ENCODE data around the gene PTOV1.

Gene PTOV1

DNA sequence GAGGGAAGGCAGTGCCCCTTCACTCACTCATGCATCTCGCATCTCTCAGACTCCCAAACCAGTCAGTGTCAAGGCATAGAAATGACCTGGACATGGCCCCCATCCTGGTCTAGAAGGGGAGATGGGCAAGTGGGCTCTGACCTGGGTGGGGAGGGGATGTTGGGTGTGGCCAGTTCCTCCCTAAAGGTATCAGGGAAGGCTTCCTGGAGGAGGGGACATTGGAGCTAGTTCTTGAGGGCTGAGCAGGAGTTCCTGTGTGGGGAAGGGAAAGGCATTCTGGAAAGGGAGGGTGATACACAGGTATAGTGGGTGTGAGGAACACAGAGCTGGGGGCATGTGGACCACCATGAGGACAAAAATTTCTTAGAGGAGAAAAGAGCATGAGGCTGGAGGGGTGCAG, 41.8 kb downstream of the PTOV1 start:
- DNase-seq: no peak

DNA sequence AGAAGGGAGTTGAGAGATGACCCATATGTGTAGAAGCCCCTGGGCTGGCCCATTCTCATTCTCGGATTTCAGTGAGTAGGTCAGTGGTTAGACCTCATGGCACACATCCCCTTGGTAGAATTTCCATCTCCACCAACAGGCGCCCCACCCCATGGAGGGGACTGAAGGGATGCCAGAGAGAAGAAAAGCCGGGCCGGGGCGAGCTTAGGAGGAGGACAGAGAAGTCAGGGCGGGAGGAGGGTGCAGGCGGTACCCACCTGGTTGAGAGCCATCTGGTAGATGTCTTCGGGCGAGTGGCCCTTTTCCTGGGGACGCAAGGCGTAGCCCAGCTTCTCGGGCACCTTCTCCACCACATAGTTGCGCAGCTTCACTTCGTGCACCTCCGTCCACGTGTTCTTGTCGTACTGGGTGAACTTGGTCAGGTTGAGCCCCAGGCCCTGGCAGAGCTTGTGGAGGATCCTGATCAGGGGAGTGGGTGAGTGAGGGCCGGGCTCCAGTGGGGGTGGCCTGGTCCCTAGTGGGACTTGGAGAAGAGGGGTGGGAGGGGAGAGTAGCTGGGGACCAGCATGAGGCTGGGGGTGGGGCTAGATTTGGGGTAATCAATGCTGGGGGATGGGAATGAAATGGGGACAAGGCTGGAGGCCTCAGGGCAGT, 43.2 kb downstream of the PTOV1 start:
- DNase-seq: no peak

DNA sequence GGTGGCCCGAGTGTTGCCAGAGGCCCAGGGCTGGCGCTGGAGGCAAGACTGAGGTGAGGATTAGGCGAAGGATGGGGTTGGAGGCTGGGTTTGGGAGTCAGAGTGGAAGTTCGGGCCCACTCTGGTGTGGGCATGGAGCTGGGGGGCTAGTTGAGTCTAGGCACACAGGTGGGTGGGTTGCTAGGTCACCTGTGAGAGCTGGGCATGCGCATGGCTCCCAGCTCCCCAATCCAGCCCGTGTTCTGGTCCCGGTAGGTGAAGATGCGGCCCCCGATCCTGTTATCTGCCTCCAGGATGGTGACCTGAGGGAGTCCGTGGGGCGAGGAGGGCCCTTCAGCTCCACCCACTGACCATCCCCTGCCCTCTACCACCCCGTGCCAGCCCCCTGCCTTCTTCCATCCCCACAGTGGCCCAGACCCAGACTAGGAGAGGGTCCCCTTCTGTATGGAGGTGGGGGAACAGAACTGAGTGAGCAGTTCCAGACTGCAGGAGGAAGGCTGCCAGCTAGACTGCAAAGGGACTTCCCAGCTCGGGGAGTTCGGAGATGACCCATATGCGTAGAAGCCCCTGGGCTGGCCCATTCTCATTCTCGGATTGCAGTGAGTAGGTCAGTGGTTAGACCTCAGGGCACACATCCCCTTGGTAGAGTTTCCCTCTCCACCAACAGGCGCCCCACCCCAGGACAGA, 44.1 kb downstream of the PTOV1 start:
- no peak for DNase-seq

DNA sequence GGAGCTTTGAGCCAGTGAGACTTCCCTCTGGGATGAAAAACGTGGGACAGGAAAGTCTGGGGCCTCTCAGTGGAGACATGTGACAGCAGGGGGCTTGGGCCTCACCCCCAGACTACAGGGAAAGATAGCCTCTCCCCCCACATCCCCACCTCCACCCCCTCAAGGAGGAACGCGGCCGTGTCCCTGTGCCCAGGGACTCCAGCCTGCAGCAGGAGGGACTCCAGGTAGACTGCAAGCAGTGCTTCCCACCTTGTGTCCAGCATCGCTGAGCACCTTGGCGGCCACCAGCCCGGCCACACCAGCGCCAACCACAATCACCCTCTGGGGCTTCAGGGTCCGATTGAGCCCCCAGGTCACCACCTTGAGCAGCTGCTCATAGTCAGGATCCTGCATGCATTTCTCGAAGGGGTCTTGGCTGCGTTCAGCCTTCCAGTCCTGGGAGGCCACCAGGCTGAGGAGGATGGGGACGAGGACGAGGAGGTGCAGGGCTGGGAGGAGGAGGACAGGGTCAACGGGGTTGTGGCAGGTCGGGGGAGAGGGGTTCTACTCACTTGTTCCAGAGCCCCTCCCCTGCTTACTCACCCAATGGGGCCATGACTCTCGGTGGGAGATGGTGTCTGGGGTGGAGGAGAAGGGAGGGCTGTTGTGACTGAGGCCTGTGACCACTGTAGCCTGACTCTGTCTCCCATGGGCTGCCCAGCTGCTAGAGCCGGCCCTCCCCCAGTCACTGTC, 44.8 kb downstream of the PTOV1 start:
- no peak for DNase-seq

DNA sequence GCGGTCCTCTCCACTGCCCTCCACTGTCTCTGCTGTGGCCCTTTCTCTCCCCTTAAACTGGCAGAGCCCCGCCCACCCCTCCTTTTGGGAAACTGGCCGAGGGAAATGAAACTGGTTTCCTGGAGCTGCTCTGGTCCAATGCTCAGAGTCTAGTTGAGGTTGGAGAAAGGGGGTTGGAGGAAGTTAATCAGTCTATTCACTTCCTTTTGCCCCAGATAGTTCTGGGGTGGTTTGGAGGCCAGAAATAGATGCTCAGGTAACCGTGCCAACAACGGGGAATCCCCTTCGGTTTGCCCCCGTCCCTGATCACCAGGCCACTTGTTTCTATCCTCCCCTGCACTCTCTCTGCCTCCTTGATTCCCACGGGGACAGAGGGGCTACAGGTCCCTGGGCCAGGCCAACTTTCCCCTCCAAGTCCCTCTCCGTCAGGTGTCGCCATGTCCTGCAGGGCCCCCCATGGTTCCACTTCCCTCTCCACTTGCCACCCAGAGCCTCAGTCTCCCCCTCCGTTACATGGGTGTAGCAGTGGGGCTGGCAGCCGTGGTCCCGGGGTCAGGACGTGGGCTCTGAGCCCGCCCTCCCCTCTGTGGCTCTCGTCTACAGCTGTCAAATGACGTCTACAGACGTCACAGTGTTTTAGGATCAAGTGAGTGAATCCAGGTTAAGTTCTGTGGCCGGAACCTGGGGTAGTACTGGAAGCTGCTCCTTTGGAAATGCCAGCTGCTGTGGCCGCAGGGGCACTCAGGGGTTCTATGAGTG, 46.1 kb downstream of the PTOV1 start, which contains the start of gene IL4I1:
TSS of gene IL4I1 (minus strand) at position 25 of the 759 bp plus-strand sequence. CDS start 727 bp downstream, outside the sequence.
- no peak for DNase-seq

DNA sequence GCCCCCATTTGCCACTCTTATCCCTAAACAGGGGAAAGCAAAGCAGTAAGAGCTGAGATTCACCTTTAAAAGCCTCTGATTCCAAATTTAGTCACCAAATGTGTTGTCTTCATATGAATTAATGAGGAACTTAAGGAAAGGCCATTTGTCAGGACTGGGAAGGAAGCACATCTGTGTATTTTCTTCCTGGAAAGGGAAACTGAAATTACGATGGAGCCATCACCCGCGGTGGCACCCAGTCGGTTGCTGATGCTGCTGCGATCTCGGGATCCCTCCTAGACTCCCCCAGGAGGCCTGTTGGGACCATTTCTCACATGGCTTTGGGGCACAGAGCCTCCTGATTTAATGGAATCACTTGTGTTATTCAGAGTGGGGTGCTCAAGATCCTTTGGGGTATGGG, 53.2 kb downstream of the PTOV1 start:
- DNase-seq: no peak

DNA sequence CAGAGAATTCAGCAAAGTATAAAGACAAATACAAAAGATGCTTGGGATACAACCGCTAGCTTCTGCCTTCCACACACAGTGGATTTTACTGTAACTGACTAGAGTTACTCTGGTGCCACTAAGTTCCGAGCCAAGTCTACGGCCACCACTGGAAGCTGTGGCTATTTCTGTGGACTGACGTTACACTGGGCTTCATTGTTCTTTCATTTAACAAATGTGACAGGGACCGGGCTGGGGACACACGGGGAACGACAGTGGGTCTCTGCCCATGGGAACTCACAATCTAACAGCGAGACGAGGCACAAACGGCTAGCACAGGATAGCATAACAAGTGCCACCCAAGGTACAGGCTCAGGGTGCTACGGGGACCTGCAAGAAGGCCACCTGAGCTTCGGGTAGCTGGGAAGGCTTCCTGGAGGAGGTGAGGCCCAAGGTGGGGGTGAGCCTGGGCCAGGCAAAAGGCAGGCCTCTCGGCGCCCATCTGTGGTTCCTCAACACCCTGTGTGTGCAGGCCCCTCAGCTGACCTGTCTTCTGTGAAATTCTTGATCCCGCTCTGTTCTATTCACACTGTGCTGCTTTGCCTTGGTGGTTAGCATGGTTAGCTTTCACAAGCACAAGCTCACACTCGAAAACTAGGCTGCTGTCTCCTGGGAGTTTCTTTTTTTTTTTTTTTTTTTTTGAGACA, 56.1 kb downstream of the PTOV1 start:
- no peak for DNase-seq

DNA sequence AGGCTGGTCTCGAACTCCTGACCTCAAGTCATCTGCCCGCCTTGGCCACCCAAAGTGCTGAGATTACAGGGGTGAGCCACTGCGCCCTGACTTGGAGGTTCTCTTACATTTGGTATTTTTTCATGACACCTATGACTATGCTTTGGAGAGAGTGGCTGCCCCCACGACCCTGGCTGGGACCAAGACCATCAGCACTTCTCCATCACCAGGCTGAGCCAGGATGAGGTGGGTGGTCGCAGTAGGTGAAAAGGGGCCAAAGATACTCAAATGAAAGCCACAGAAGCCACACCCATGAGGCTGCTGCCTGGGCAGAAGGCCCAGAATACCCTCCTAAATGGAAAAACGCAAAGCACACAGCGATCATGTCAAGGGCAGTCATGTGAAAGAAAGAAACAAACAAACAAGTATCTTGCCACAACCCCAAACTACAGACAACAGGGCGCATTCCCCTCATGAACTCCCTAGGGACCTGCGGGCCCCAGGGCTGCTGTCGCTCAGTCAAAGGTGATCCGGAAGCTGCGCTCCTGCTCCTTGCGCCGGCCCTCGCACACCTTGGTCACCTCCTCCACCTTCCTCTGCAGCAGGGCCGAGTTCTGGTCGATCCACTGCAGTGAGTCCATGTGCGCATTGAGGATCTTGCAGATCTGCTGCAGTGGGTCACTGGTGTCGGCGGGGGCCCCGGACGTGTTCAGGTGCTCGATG, 56.9 kb downstream of the PTOV1 start:
- DNase-seq: no peak

DNA sequence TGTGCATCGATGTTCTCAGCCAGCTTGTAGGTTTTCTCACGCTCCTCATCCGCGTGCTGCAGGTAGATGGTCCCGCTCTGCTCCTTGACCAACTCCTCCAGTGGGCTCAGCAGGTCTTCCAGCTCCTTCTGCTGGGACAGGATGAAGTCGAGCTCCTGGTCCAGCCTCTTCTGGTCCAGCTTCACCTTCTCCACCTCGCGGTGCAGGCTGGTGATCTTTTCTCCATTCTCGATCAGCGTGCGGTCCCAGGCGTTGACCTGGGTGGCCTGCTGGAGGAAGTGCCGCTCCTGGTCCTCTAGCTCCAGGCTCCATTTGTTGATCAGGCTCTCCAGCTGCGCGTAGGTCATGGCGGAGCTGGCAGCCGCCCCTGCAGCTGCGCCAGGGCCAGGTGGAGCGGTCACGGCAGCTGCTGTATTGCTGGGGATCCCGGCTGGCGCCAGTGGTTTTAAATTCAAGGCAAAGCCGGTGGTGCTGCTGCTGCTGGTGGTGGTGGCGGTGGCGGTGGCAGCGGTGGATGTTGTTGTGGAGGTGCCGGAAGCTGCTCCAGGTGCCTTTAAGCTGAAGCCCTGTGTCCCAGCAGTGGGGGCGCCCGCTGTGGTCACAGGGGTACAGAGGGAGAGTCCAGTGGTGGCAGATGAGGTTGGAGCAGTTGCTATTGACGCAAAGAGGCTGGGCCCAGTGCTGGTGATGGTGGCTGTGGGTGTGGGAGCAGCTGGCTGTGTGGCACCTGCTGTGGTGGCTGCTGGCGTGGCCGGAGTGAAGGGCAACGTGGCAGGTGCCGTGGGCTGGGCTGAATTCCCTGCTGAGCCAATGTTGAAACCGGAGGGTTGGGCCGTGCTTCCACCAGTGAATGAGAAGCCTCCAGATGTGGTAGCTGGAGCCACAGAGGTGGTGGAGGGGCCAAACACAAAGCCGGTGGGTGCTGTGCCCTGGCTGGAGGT, 57.8 kb downstream of the PTOV1 start:
- DNase-seq: no peak

DNA sequence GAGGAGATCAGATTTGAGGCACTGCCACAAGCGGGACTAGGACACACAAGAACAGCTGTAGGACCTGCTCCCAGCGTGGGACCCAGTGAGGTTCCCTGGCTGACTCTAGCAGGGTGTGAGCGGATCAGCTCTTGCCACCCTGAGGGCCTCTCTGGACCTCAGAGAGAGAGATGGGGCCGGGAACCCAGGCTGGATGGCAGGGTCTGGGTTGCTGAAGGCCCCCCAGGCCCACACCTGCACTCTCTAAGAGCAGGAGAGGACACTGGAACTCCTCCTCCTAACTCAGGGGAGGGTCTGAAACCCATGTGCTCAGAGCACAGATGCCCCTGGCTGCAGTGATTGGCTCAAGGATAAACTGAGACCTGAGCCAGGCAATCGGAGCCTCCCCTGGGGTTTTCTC, 59.2 kb downstream of the PTOV1 start:
- no peak for DNase-seq
